GM21390 (cell line): Measurements from ENCODE around the gene GRAMD1B.
A peak's percentile ranks its signal among the peaks of the same experiment; 100 is the strongest.

ENCODE experiments used
- ATAC-seq: cut with Tn5 transposase; IDR thresholded peaks from one replicate; pipeline ENCODE4 v1.9.1; 2021; ENCODE audit not compliant: unreplicated experiment

The GRAMD1B gene

GRCh38 chr11:123527526-123527925 lies 97.5 kb downstream of the GRAMD1B start:
- ATAC-seq = no peak

DNA sequence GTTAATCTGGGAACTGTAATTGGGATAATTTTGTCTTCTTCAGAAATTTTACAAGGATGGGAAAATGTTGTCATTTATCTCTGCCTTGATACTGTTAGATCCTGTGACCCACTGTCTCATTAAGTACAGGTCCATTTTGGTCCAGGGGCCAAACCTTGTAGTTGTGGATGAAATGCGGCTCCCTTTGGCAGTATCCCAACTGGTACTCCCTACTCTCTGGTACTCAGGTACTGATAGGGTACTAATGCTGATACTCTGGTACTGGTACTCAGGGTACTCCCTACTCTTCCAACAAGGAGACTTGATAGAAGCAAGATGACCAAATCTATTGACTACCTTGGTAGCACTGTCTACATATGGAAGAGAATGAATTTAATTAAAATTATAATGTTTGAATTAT lies 97.9 kb downstream of the GRAMD1B start:
- ATAC-seq = no peak

DNA sequence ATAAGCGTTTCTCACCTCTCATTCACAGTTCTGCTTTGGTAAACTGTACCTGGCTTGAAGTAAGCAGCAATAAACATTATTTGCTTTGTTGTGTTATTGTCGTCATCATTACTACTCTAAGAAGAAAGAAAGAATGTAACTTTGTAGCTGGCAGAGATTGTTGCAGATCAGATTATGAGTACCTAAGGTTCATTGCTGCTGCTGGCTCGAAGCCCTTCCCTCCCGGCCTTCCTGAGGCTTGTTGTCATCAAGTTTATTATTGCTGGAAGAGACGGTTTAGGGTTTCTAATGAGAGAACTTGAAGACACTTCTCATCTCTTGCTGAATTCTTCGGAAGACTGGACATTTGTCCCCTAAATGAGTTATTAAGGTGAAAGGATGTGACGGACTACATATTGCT lies 101.3 kb downstream of the GRAMD1B start:
- ATAC-seq = no peak

- no peak for ATAC-seq
Measured at GRCh38 chr11:123532131-123532530, 102.1 kb downstream of the GRAMD1B start.

- no peak for ATAC-seq
Measured at GRCh38 chr11:123535401-123535800, 105.3 kb downstream of the GRAMD1B start.

DNA sequence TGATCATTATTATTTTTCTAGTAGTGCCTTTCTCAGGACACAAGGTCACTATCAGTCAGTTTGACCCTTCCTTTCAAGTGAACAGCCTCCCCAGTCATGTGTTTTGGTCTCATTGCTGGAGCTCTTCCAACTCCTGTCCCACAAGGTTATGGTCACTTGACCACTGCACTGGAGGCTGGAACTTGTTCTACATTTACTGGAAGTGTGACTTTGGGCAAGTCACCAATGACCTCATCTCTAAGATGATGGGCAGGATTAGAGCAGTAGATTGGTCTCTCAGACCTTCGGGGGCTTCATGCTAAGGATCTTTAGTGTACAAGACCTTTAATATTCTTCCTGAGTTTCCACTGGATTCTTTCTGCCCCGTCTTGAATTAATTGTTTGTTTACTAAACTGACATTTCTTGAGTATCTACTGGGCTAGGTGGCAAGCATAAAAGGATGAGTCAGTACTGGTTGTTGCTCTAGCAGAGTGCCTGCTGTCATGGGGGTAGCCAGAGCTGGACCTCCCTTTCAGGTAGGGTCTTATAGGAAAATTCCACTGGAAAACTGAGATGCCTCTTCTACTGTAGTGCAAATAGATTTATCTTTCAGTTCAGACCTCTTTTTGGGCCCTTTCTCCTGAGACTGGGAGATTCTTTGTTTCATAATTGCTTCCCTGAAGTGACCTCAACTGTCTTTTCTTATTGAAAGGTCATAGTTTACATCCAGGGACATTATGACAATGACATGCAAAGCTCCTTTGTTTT lies 106.8 kb downstream of the GRAMD1B start:
- ATAC-seq = no peak

GRCh38 chr11:123537726-123538125 lies 107.7 kb downstream of the GRAMD1B start:
- ATAC-seq = no peak

- ATAC-seq = no peak
Measured at GRCh38 chr11:123543797-123544196, 113.7 kb downstream of the GRAMD1B start.

GRCh38 chr11:123544631-123545375 lies 114.7 kb downstream of the GRAMD1B start:
- ATAC-seq = no peak

GRCh38 chr11:123545726-123546270 lies 115.7 kb downstream of the GRAMD1B start:
- no peak for ATAC-seq

DNA sequence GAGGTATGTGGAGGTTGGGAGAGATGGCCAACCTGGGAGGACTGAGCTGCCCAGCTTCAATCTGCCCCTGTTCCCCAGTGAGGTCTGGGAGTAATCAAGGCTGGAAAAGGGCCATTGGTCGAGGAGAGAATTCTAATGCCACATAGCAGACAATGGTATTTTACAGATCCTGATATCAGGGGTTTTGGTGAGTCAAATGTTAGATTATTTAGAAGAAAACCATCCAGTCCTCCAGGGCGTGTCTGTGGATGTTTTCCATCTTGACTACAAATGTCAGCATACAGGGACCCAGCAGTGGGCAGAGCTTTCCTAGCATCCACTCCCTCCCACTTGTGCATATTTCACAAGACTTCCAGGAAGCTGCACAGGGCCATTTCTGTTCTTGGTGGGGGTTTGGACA lies 116.4 kb downstream of the GRAMD1B start:
- ATAC-seq = no peak

GRCh38 chr11:123547180-123547579 lies 117.1 kb downstream of the GRAMD1B start:
- peak; percentile 91 for ATAC-seq

GRCh38 chr11:123548774-123549173 lies 118.7 kb downstream of the GRAMD1B start:
- no peak for ATAC-seq

- no peak for ATAC-seq
Measured at GRCh38 chr11:123549926-123550917, 120.2 kb downstream of the GRAMD1B start.

GRCh38 chr11:123551079-123551478 lies 121.0 kb downstream of the GRAMD1B start:
- ATAC-seq = no peak

- no peak for ATAC-seq
Measured at GRCh38 chr11:123556633-123557032, 126.6 kb downstream of the GRAMD1B start.

GRCh38 chr11:123558536-123559315 lies 128.7 kb downstream of the GRAMD1B start:
- no peak for ATAC-seq

DNA sequence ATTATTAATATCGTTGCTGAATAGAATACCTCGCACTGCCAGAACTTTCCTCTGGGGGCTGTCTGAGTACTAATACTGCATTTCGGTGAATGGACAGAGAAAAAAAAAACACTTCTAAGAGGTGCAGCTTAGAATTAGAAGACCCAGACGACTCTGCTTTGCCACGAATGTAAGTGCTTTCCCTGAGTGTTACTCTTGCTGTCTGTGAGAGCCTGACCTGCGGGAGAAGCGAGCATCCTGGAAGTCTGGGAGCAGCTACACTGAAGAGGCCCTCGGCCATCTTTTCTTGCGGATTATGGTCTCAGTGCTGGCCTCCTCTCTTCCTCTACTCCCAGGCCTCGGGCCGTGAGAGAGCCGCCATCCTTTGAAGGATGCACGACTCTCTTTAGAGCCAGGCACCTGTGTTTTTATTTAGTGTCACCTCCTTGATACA lies 129.5 kb downstream of the GRAMD1B start:
- no peak for ATAC-seq

GRCh38 chr11:123560006-123560405 lies 129.9 kb downstream of the GRAMD1B start:
- ATAC-seq = no peak

- ATAC-seq = no peak
Measured at GRCh38 chr11:123561431-123561800, 131.3 kb downstream of the GRAMD1B start.
